IMR-90 (cell line): ENCODE data around the gene CFAP92. TPM values are rescaled to one million over a fixed set of nuclear protein-coding genes. Genes with fewer than 3 reads are reported as not detected.

Experiments
- ATAC-seq: fragments of 200-7000 bp; cut with Tn5 transposase; 2 replicates; pipeline ENCODE4 v1.9.1; 2020; ENCODE audit warnings: low read depth, mild to moderate bottlenecking, moderate library complexity
- BruUV-seq: library from RNA; stranded (reverse); fragments of 400-500 nt; replicated peaks from 2 replicates; lab custom pipeline; 2021; lab: Mats Ljungman, UMichigan
- CTCF ChIA-PET: fragments of 300-600 bp; formaldehyde crosslinking; extraction: SDS; loops from one replicate; lab custom pipeline; 2021; ENCODE audit warnings: antibody characterized with exemption; lab: Yijun Ruan, JAX
- POLR2A ChIA-PET: fragments of 300-600 bp; sonication (Branson Sonifier 250); formaldehyde crosslinking; loops from one replicate; lab custom pipeline; 2022; ENCODE audit warnings: antibody characterized with exemption; ENCODE audit not compliant: unreplicated experiment; lab: Charles Lee
- DNase-seq: peaks from one replicate; pipeline ENCODE4 v3.0.0; 2013
- H2AFZ ChIP-seq: replicated peaks from 2 replicates; pipeline ENCODE3; 2013; ENCODE audit warnings: low read length, mild to moderate bottlenecking; ENCODE audit not compliant: poor library complexity
- H2AK5ac ChIP-seq: 2 replicates; pipeline ENCODE4 v1.6.1; 2013; ENCODE audit warnings: low read depth, low read length, inconsistent platforms
- H2AK9ac ChIP-seq: replicated peaks from 2 replicates; pipeline ENCODE3; 2013; ENCODE audit warnings: mild to moderate bottlenecking, low read depth, low read length, moderate library complexity; ENCODE audit not compliant: poor library complexity
- H2BK120ac ChIP-seq: 2 replicates; pipeline ENCODE4 v1.6.1; 2013; ENCODE audit warnings: low read depth, low read length, inconsistent platforms
- H2BK15ac ChIP-seq: 3 replicates; pipeline ENCODE4 v1.6.1; 2013; ENCODE audit warnings: low read depth, low read length, inconsistent platforms
- H2BK20ac ChIP-seq: 2 replicates; pipeline ENCODE4 v1.6.1; 2013; ENCODE audit warnings: low read depth, mild to moderate bottlenecking, inconsistent platforms, low read length, moderate library complexity
- H2BK5ac ChIP-seq: 2 replicates; pipeline ENCODE4 v1.6.1; 2013; ENCODE audit warnings: mild to moderate bottlenecking, low read depth, low read length, inconsistent platforms; ENCODE audit not compliant: poor library complexity, severe bottlenecking
- H3K14ac ChIP-seq: replicated peaks from 2 replicates; pipeline ENCODE4 v1.6.1; 2013; ENCODE audit warnings: low read depth, low read length, inconsistent platforms
- H3K18ac ChIP-seq: 2 replicates; pipeline ENCODE4 v1.6.1; 2013; ENCODE audit warnings: low read depth, low read length, control low read depth
- H3K23ac ChIP-seq: 2 replicates; pipeline ENCODE4 v1.6.1; 2013; ENCODE audit warnings: low read depth, low read length, inconsistent platforms
- H3K27ac ChIP-seq: 2 replicates; pipeline ENCODE4 v1.5.1; 2013; ENCODE audit warnings: mild to moderate bottlenecking, control low read depth, low read length; ENCODE audit not compliant: insufficient read depth
- H3K27me3 ChIP-seq: 2 replicates; pipeline ENCODE4 v1.6.1; 2013; ENCODE audit warnings: low read length; ENCODE audit not compliant: control insufficient read depth, insufficient read depth
- H3K36me3 ChIP-seq: 2 replicates; pipeline ENCODE4 v1.6.1; 2013; ENCODE audit warnings: low read length, mixed read lengths; ENCODE audit not compliant: control insufficient read depth, insufficient read depth
- H3K4ac ChIP-seq: 2 replicates; pipeline ENCODE4 v1.6.1; 2013; ENCODE audit warnings: low read depth, low read length, inconsistent platforms
- H3K4me1 ChIP-seq: 2 replicates; pipeline ENCODE4 v1.6.1; 2013; ENCODE audit warnings: low read length, mixed read lengths; ENCODE audit not compliant: control insufficient read depth, insufficient read depth
- H3K4me2 ChIP-seq: 2 replicates; pipeline ENCODE4 v1.6.1; 2013; ENCODE audit warnings: low read depth, mild to moderate bottlenecking, control low read depth, low read length, moderate library complexity
- H3K4me3 ChIP-seq: 2 replicates; pipeline ENCODE4 v1.5.1; 2013; ENCODE audit warnings: low read depth, mild to moderate bottlenecking, control low read depth, low read length, moderate library complexity; ENCODE audit not compliant: insufficient read depth
- H3K56ac ChIP-seq: 2 replicates; pipeline ENCODE4 v1.6.1; 2013; ENCODE audit warnings: low read length, inconsistent platforms; ENCODE audit not compliant: insufficient read depth; ENCODE audit errors: extremely low read depth
- H3K79me1 ChIP-seq, 2 experiments: 2 replicates each; pipeline ENCODE4 v1.6.1; 2013; ENCODE audit warnings: low read length in 2 of 2, inconsistent platforms in 1 of 2, low read depth in 1 of 2
- H3K9ac ChIP-seq: 2 replicates; pipeline ENCODE4 v1.6.1; 2013; ENCODE audit warnings: low read depth, low read length, control low read depth
- H3K9me1 ChIP-seq: 2 replicates; pipeline ENCODE4 v1.6.1; 2013; ENCODE audit warnings: low read length, inconsistent platforms; ENCODE audit not compliant: insufficient read depth
- H3K9me3 ChIP-seq: 2 replicates; pipeline ENCODE4 v1.6.1; 2013; ENCODE audit warnings: low read length; ENCODE audit not compliant: control insufficient read depth, insufficient read depth
- H4K20me1 ChIP-seq: 2 replicates; pipeline ENCODE4 v1.6.1; 2013; ENCODE audit warnings: low read length, inconsistent platforms; ENCODE audit not compliant: insufficient read depth
- H4K5ac ChIP-seq: 2 replicates; pipeline ENCODE4 v1.6.1; 2013; ENCODE audit warnings: mild to moderate bottlenecking, low read depth, low read length, control low read depth
- H4K8ac ChIP-seq, 2 experiments: 2 replicates each; pipeline ENCODE4 v1.6.1; 2013; ENCODE audit warnings: low read depth in 2 of 2, low read length in 2 of 2, control low read depth in 1 of 2, inconsistent platforms in 1 of 2
- H4K91ac ChIP-seq: 2 replicates; pipeline ENCODE4 v1.6.1; 2013; ENCODE audit warnings: low read depth, low read length, inconsistent platforms; ENCODE audit not compliant: insufficient read depth
- CEBPB ChIP-seq: IDR thresholded peaks from 2 replicates; pipeline ENCODE4 v1.6.1; 2012; ENCODE audit warnings: low read depth, low read length, improper control_type of control experiment
- CHD1 ChIP-seq: IDR thresholded peaks from 2 replicates; pipeline ENCODE4 v1.6.1; 2012; ENCODE audit warnings: low read depth, low read length, improper control_type of control experiment
- ELK1 ChIP-seq: fragments of 150-350 bp; IDR thresholded peaks from 2 replicates; pipeline ENCODE4 v1.6.1; 2016; ENCODE audit warnings: low read depth, mild to moderate bottlenecking, low read length, moderate library complexity, borderline replicate concordance
- FOS ChIP-seq: fragments of 150-350 bp; IDR thresholded peaks from 2 replicates; pipeline ENCODE4 v1.6.1; 2016; ENCODE audit warnings: low read depth, low read length
- MAZ ChIP-seq: IDR thresholded peaks from 2 replicates; pipeline ENCODE4 v1.6.1; 2012; ENCODE audit warnings: low read depth, mild to moderate bottlenecking, low read length, improper control_type of control experiment, moderate library complexity, borderline replicate concordance
- POLR2A ChIP-seq: IDR thresholded peaks from 2 replicates; pipeline ENCODE4 v1.6.1; 2012; ENCODE audit warnings: mild to moderate bottlenecking, low read depth, low read length
- RCOR1 ChIP-seq: IDR thresholded peaks from 2 replicates; pipeline ENCODE4 v1.6.1; 2012; ENCODE audit warnings: mild to moderate bottlenecking, low read length, improper control_type of control experiment; ENCODE audit not compliant: insufficient replicate concordance
- SMC3 ChIP-seq: fragments of 150-350 bp; IDR thresholded peaks from 2 replicates; pipeline ENCODE4 v1.6.1; 2016; ENCODE audit warnings: low read depth, mild to moderate bottlenecking, antibody characterized with exemption, low read length, moderate library complexity
- WGBS, 2 experiments: methylation state at CpG; one replicate each; pipeline versions ENCODE4 v1.1.5 to v1.1.7; 2013; ENCODE audit warnings: missing lambda C conversion rate in 2 of 2; ENCODE audit not compliant: insufficient read length in 1 of 2; ENCODE audit errors: extremely low coverage in 2 of 2; 5-methylcytosine and 5-hydroxymethylcytosine counted together
- dilution Hi-C: fragments of 300-500 bp; cut with HindIII; formaldehyde crosslinking; loops from one replicate; pipeline ENCODE4 v1.14.3; 2018; ENCODE audit warnings: low sequenced_read_pairs; ENCODE audit not compliant: unreplicated experiment
- in situ Hi-C: fragments of 300-500 bp; cut with MboI; formaldehyde crosslinking; loops from 3 replicates; pipeline ENCODE4 v1.14.3; 2019; ENCODE audit warnings: low sequenced_read_pairs, inconsistent platforms, mixed read lengths
- intact Hi-C: fragments of 100-400 bp; cut with micrococcal nuclease; formaldehyde crosslinking; loops from 2 replicates; pipeline ENCODE4 v1.10.0; 2022
- polyA plus RNA-seq, 3 experiments: library from polyadenylated mRNA; depleted of rRNA; stranded (reverse); fragments of >200 nt; gene quantifications; 2 replicates each; pipeline ENCODE4 v1.2.3, GENCODE V29; 2012; ENCODE audit warnings: low replicate concordance in 1 of 3
- total RNA-seq: library from RNA; depleted of rRNA; stranded (reverse); fragments of >200 nt; gene quantifications from 2 replicates; pipeline ENCODE4 v1.2.3, GENCODE V29; 2012
- TF ChIP-seq, protein P1 (sequence below): conservative IDR thresholded peaks from 2 replicates; pipeline ENCODE4 v1.5.1; 2012; ENCODE audit warnings: mild to moderate bottlenecking, low read depth, low read length, improper control_type of control experiment
- TF ChIP-seq, protein P2 (sequence below): fragments of 150-350 bp; IDR thresholded peaks from 2 replicates; pipeline ENCODE4 v1.6.1; 2017; ENCODE audit warnings: mild to moderate bottlenecking, antibody characterized with exemption, low read length, low read depth

The CFAP92 gene
- total and polyA plus RNA-seq, 2 of the 4 experiments (the other 2 are of a cell fraction), result not detected

DNA sequence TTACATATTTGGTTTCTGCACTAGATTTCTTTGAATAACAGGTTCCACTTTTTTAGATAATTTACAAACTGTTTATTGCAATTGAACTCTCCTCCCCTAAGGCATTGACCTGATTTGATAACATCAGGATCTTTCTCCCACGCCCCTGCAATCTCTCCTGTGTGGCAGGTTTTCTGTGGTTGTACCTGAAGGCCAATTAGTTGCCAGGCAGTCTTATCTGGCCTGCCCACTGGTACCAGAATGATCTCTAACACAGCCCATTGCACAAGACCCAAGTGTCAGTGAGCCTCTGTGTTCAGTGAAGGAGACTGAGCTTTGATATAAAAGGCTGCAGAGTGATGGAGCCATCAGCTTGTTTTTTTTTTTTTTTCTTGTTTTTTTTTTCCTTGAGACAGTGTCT, 111.2 kb downstream of the CFAP92 start:
- no peak overlapping the region for H3K18ac ChIP-seq
- H3K9me3 ChIP-seq, result no peaks in the 10 kb centered on the region
- no peak overlapping the region for H2AK5ac ChIP-seq
- no peak overlapping the region for H2BK120ac ChIP-seq
- peaks cover 19% of the 10 kb centered on the region for H3K36me3 ChIP-seq
- ChIA-PET POLR2A (interaction anchor here (0.6 kb wide), 1 partner anchor 302 kb away, joined by 5 read pairs; no protein-coding TSS in a partner anchor), CTCF (no interaction called here)
- no peak overlapping the region for H2AK9ac ChIP-seq
- H2BK5ac ChIP-seq, result no peak overlapping the region
- H4K5ac ChIP-seq, result no peak overlapping the region
- no CpG with 5 or more reads among the region's 1 CpG for WGBS, 2 experiments
- no peak overlapping the region for H3K14ac ChIP-seq
- ATAC-seq (no peak), DNase-seq (no peak)
- intact Hi-C loops (no loop called here), in situ Hi-C loops (no loop called here), dilution Hi-C loops (no loop called here)
- no peak overlapping the region for H3K27ac ChIP-seq
- peaks cover 9% of the 10 kb centered on the region for H3K9me1 ChIP-seq
- H3K4ac ChIP-seq, result no peak overlapping the region
- no peak overlapping the region for H2AFZ ChIP-seq
- no peaks in the 10 kb centered on the region; the same call in 1 of the 2 replicates for H4K20me1 ChIP-seq
- no peaks in the 10 kb centered on the region for H3K27me3 ChIP-seq
- no peak overlapping the region for H2BK15ac ChIP-seq
- peaks cover 25 to 79% of the 10 kb centered on the region in 2 experiments for H3K79me1 ChIP-seq
- no peak overlapping the region for H3K23ac ChIP-seq
- H3K4me1 ChIP-seq, result peaks cover 7% of the 10 kb centered on the region
- TF ChIP-seq, protein P1, sequence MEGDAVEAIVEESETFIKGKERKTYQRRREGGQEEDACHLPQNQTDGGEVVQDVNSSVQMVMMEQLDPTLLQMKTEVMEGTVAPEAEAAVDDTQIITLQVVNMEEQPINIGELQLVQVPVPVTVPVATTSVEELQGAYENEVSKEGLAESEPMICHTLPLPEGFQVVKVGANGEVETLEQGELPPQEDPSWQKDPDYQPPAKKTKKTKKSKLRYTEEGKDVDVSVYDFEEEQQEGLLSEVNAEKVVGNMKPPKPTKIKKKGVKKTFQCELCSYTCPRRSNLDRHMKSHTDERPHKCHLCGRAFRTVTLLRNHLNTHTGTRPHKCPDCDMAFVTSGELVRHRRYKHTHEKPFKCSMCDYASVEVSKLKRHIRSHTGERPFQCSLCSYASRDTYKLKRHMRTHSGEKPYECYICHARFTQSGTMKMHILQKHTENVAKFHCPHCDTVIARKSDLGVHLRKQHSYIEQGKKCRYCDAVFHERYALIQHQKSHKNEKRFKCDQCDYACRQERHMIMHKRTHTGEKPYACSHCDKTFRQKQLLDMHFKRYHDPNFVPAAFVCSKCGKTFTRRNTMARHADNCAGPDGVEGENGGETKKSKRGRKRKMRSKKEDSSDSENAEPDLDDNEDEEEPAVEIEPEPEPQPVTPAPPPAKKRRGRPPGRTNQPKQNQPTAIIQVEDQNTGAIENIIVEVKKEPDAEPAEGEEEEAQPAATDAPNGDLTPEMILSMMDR, result no peak
- TF ChIP-seq CHD1, result no peak
- TF ChIP-seq RCOR1, result no peak
- TF ChIP-seq ELK1, result no peak
- TF ChIP-seq FOS, result no peak
- no peak for TF ChIP-seq SMC3
- TF ChIP-seq, protein P2, sequence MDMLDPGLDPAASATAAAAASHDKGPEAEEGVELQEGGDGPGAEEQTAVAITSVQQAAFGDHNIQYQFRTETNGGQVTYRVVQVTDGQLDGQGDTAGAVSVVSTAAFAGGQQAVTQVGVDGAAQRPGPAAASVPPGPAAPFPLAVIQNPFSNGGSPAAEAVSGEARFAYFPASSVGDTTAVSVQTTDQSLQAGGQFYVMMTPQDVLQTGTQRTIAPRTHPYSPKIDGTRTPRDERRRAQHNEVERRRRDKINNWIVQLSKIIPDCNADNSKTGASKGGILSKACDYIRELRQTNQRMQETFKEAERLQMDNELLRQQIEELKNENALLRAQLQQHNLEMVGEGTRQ, result no peak
- no peak for TF ChIP-seq POLR2A
- no peak for TF ChIP-seq CEBPB
- TF ChIP-seq MAZ, result no peak
- H3K4me2 ChIP-seq, result no peak overlapping the region
- H3K4me3 ChIP-seq, result no peak overlapping the region
- no peak overlapping the region for H4K8ac ChIP-seq
- no peak overlapping the region for H2BK20ac ChIP-seq
- H3K56ac ChIP-seq, result no peak overlapping the region
- H4K91ac ChIP-seq, result no peak overlapping the region
- no peak overlapping the region for H3K9ac ChIP-seq
- no TSS peak for BruUV-seq
